Pulmonary artery endothelial cell (primary cell): Measurements from ENCODE around the gene AQP9. TPM values are rescaled to one million over a fixed set of nuclear protein-coding genes. Genes with fewer than 3 reads are reported as not detected.

Experiments used
- DNase-seq: peaks from one replicate; pipeline ENCODE4 v3.0.0-alpha.2; 2011; ENCODE audit warnings: low read depth, low spot score
- total RNA-seq: library from RNA; depleted of rRNA; stranded (reverse); fragments of >200 nt; gene quantifications from 2 replicates; pipeline ENCODE4 v1.2.3, GENCODE V29; 2014

AQP9 gene
- total RNA-seq, 1 donor from 2014 or later: not detected

DNA sequence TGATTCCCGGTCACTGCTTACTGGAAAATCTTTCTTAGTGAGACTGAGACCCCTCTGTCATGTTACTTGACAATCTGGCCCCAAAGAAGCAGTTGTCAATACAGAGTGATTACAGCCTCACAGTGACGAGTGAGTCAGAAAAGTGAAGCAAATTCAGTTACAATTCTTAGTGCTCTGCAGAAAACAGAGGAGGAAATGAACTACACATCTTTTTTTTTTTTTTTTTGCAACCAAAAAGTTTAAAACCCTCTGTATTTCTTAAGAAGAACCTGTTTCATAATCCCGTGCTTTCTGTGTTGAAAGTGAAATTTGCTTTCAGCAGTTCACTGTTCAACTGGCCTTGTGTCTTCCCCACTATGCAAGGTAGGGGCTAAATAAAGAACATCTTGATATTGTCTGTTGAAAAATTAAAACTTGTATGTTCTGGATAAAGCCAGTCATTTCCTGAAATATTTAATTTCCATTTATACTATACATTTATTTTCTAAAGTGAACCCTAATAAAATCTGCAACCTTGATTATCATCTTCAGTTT, 1.9 kb downstream of the AQP9 start:
- no peak for DNase-seq

DNA sequence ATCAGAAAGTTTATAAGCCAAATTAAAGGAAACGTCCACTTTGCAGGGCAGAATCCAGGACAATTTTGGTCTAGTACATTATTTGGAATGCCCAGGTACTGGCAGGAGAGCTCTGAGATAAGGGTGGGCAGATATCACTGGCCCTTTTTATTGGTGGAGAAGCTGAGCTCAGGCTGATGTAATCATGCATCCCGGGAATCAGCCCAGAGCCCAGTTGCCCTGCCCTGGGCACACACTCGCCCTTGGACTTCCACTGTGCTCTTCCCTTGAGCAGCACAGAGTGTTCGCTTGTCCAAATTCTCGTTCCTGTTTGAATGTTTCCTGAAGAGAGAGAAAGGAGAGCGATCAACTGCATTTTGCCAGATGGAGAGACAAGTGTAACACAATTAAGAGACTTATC, 3.7 kb downstream of the AQP9 start:
- no peak for DNase-seq

DNA sequence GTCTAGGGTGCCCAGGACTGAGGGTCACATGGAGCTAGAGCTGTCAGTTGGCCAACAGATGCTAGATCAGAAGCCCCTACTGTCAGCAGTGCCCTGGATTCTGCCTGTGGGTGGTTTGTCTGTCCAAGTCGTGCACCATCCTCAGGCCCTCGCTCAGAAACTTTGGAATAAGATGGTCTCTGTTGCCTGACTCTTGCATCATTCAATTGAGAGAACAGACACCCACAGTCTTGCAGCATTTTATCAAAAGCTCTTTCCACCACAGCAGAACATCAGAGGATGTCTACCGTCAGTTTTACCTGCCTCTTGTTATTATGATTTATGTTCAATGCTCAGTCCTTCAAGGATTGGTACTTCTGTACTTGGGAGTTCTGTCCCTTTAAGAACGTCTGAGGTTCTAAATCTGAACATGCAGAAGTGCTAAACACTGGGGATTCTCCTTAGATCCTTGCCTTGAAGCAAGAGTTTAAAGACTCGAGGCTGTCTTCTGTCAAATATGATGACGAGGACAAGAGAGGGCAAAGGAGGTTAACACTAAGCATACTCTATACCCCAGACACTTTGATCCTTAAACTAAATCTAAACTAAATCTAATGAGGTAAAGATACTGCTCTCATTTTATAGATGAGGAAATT, 4.8 kb downstream of the AQP9 start:
- DNase-seq: no peak

DNA sequence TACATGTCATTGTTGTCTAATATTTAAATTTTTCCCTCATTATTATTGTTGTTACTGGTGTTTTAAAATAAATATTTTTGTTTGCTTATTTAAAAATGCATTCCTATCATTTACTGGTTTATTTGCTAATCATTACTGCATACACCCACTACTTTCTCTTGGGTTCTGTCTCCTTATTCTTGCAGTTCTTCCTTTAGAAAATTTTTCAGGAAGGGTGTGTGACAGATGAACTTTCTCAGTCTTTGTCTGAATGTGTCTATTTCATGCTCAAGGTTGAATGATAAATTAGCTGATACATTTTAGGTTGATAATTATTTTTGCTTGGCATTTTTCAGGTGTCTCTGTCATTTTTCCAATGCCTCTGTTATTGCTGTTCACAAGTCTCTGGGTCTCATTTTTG, 7.4 kb downstream of the AQP9 start:
- DNase-seq: no peak

DNA sequence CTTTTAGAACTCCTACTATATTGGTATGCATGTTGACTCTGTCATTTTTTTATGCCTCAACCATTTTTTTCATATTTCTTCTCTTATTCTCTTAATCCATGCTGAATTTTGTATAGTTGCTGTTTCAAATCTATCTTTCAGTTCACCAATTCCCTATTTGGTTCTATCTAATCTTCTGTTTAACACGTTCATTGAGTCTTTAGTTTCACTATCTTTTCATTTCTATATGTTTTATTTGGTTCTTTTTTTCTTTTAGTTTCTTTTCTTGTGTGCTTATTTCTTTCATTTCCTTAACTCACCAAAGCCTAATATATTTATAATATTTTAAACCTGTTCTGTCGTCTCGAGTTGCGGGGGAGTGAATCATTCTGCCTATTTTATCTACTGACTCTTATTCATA, 8.0 kb downstream of the AQP9 start:
- no peak for DNase-seq

DNA sequence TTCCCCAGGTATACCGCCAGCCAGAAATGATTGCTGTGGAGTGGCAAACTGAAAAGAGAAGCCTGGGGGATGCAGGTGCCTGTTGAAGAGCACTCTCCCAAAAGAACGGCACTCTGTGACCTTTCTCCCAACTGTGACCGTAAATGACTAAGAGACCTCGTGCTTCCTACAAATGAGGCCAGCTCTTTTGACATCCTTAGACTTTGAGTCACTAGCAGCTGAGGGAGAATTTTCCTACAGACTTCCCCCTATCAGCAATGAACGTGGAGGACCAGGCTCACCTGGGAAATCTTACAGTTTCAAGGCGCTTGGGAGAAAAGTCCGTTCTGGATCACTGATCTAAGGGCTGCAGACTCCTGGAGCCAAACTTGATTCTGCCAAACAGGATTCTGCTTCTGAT, 8.6 kb downstream of the AQP9 start:
- no peak for DNase-seq

DNA sequence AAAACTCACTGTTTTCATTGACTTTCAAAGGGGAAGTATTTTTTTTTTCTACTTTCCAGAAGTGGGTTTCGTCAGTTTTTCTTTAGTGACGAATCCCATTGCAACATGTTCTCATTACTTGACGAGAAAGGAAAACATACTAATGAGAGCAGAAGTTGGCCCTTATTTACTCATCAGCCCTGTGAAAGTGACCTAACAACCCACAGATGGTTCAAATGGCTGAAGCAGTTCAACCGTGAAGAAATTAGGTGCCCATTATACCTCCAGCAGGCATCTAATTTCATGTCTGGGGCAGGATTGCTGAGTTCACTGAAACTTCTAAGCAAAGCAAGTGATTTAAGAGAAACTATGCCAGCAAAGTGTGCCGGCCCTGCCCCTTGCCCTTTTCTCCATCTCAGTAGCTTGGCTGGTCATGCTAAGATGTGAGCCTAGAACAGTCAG, 9.0 kb downstream of the AQP9 start:
- DNase-seq: no peak

DNA sequence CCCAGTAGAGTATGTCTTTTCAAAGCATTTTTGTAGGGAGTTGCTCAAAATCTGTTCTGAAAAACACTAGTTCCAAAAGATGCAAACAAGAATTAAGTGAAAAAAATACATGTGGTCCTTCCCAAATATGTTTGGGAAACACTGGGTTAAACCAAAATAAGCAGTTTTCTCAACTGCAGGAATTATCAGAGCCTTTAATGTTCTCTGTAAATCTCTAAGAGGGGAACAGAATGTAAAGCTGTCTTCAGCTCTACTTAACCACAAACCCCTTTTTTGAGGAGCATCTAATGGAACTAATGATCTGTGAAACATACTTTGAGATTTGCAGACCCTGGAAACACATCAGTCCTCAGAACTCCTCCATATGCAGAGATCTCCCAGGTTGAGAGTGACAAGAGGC, 9.9 kb downstream of the AQP9 start:
- no peak for DNase-seq

DNA sequence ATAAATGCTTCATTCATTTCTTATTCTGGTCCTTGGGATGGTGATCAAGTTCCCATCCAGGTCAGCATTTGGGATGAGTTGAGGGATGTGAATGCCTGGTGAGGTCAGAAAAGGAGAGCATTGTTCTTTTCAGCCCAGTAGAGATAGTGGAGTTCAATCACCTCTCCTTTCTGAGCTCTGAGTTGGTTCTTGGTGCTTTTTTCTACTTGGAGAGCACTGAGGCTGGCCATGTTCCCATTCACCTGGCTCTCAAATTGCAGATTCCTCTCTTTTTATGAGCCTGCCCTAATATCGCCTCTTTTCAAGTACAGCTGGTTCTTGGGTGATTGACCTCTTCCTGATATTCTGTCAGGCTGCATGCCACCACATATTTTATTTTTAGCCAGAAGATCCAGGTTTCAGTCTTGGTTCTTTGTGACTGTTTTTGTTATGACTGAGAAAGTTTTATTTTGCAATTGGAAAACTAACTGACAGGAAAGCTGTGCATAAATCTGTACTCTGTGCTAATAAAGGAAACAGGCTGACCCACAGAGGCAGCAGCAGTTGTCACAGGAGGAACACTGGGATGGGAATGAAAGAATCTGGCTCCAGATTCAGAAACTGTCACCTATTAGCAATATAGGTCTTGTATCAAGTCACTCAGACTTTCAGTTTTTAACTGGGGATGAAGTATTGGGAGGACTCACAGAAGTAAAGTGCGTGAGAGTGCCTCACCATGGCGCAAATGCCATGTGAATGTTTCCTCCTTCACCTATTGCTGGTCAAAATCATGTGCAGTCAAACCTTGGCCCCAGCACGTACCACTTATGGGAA, 10.7 kb downstream of the AQP9 start:
- DNase-seq: no peak

DNA sequence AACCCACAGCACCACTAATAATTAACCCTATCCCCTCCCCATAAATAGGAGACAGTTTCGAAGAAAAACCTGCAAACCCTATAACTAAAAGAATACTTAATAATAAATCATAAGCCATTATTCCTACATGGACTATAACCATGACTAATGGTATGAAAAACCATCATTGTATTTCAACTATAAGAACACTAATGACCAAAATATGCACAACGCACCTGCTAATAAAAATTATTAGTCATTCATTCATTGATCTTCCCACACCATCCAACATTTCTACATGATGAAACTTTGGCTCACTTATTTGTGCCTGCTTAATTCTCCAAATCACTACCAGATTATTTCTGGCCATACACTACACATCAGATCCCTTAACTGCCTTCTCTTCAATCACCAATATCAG, 16.6 kb downstream of the AQP9 start:
- no peak for DNase-seq

DNA sequence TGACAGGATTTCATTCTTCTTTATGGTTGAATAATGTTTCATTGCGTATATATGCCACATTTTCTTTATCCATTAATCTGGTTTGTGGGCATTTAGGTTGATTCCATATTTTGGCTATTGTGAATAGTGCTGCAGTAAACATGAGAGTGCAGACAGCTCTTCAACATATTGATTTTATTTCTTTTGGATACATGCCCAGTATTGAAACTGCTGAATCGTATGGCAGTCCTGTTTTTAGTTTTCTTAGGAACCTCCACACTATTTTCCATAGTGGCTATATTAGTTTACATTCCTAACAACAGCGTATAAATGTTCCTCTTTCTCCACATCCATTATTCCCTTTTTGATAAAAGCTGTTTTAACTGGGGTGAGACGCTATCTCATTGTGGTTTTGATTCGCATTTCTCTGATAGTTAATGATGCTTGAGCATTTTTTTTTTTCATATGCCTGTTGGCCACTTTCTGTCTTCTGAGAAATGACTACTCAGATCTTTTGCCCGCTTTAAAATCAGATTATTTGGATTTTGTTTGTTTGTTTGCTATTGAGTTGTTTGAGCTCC, 21.7 kb downstream of the AQP9 start:
- DNase-seq: no peak

DNA sequence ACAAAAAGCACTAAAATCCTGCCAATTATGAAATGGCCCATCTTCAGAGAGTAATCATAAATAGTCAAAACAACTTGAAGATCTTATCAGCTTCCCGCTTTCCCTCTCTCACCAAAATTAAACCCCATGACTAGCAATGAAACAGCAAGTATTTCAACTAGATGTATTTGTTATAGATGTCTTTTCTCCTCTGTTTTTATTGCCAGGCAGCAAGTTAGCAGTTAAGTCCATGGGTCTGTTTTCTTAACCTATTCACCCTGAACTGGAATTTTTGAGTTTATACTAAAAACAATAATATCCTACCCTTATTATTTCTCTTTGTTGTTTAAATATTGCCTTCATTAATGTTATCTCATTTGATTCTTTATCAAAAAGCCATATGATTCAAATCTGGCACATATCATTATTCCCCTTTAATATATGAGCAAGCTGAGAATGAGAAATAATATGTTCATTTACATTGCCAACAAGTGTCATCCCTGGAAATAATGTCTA, 23.3 kb downstream of the AQP9 start:
- no peak for DNase-seq

DNA sequence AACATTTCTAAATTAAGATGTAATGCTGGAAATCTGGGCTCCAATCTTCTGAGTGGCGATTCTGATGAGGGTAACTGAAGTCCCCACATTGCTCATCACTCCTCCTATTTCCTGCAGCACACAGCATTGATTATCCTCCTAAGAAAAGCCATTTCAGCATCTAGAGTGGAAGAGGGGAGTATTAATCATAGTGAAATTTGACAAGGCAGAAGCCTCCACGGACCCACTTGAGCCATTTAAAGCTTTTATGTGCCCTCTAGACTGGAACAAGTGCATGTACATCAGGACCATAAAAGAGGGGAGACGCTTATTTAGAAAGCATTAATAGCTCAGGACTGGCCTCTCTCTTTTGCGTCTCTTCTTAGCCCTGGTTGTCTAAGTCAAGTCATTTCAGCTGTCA, 25.8 kb downstream of the AQP9 start:
- no peak for DNase-seq

DNA sequence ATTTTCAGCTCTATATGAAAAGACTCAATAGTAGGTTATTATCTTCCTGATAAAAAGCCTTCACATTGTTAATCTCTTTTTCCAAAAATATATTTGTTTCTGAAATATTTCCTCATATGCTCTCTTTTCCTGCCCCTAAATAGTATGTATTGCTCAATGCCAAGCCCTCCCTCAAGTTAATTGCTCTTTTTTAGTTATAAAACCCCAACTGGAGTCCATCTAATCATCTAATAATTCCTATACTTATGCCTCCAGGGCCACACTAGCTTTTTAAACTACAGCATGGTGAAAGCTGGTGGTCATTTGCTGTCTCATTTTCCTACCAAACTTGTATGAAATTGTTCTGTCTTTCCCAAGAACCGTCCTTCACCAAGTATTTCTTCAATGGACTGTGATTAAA, 26.7 kb downstream of the AQP9 start:
- DNase-seq: no peak

DNA sequence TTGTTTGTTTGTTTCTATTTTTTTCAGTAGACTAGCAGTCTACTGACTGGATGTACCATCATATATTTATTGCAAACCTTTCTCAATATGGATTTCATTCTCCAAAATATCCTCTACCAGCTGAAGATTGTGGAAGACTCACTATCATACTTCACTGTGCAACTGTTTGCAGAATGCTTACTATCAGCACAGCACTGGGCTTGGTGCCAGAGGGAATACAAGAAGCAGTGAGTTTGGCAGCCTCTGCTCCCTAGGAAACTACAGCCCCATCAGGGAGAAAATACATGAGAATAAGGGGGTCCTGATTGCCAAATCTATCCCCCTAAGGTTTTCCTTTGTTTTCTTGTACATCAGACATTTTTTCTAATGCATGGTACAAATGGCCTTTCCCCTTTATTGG, 27.5 kb downstream of the AQP9 start:
- no peak for DNase-seq

DNA sequence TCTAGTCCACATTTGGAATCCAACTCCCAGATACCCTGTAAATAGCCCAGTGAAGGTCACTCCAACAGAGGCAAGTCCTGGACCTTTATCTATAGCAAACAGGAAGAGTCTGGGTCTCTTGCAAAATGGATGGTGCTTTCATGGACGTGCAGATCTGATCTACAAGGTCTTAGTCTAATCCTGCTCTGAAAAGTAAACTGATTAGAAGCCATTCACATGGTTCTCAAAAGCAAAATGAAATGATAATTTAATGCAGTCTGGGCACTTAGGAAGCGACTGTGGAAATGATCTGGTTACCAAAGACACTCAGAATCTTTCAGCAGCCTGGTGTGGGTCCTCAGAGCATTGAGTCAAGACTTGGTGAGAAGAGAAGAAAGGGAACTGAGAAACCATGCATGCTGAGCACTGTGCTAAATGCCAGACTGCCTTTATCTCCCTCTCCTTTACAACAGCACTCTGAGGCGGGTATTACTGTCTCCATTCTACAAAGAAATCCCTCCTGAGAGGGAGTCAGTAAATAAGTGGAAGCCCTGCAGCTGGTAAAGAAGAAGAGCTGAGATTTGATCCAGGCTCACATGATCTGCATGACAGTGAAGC, 29.0 kb downstream of the AQP9 start:
- no peak for DNase-seq

DNA sequence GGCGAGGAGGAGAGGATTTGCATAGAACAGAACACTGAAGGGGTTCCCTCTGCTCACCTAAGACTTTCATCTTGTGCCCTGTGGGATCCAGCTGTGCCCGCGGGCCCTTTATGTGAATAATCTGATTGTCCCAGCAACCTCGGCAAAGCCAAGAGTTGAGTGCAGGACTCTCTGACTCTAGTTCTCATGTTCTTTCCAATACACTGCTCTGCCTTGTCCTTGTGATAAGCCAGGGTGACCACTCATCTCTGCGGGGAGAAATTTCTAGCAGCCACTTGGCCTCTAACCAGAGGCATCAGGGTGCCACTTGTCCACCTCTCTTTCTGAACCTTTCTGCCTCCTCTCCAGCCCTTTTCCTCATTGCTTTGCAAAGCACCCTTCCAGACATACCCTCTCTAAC, 31.8 kb downstream of the AQP9 start:
- no peak for DNase-seq

DNA sequence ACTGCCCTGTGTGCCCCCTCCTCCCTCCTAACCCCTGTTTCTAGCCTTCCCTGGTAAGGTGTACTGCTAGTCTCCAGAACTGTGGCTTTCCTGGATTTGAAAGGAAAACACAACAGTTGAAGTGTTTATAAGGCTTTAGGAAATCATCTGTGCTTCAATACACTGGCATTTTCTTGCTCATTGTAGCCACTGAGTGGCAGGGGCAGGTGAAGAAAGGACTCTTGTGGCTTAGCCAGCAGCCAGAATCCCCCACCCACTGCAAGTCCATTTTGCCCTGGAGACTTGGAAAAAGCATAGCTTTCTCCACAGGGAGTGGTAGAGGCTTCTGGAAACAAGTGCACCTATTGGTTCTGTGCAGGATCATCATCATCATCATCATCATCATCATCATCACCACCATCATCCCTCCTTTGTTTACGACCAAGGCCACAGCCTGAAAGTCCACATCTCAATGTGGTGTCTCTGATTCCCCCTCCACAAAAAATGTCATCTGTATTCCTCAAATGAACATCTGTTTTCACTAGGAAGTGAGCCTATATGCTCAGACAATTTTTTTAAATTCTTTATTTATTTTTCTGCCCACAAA, 33.4 kb downstream of the AQP9 start:
- DNase-seq: no peak

DNA sequence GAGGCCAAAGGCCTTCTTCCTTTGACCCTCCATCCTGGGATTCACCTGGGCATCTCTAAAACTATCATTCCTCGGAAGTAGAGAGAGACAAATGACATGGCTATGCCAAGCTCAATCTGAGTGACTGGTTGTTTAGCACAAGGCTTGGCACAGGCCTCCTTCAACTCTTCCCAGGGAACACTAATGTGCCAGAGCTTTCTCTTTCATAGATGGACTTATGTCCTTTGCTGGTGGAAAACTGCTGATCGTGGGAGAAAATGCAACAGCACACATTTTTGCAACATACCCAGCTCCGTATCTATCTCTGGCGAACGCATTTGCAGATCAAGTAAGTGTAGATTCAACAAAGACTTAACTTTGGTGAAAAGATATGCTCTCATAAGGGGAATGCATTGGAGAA, 36.5 kb downstream of the AQP9 start:
- no peak for DNase-seq

DNA sequence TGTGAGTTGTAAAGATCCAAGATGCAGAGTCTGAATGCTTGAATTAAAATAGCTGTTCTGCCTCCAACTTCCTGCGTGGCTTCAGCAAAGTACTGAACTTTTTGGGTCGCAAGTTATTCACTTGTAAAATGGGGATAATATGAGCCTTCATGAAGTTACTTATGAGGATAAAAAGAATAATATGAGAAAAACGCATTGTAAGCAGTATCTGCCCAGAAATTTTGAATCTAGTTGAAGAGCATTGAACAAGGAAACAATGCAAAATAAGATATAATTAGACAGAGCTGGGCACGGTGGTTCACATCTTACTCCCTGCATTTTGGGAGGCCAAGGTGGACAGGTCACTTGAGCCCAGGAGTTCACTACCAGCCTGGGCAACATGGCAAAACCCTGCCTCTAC, 37.8 kb downstream of the AQP9 start:
- no peak for DNase-seq

DNA sequence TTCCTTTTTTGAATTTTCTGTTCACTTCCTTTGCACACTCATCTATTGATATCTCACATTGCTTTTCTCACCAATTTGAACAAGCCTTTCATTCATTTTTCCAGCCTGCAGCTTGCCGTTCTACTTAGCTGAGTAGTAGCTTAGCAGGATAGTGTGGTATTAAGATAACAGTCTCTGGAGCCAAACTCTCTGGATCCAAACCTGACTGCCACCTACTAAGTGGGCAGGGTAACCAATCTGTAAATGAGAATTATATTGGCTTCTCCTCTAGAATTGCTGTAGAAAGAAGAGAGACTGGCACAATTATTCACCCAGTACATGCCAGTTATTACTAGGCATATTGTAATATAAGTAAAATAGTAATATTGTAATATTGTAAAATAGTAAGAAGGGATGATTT, 40.5 kb downstream of the AQP9 start:
- no peak for DNase-seq

DNA sequence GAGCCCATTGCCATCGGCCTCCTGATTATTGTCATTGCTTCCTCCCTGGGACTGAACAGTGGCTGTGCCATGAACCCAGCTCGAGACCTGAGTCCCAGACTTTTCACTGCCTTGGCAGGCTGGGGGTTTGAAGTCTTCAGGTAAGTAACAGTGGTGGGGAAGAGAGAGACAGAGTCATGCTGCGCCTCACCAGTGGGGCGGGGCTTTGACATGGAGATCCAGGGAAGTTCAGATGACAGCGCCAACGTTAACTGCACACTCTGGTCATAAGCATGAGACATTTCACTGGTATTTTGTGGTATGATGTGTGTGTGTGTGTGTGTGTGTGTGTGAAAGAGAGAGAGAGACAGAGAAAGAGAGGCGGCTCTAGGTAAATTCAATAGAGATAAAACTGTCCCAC, 41.0 kb downstream of the AQP9 start:
- no peak for DNase-seq
